NB4 (cell line): ENCODE measurements around the gene TPR.

ENCODE experiments used
- DNase-seq: peaks from one replicate; pipeline ENCODE4 v3.0.0; 2010; ENCODE audit warnings: low read depth
- H3K4me3 ChIP-seq: one replicate; pipeline ENCODE4 v1.5.1; 2011; ENCODE audit warnings: mild to moderate bottlenecking, low read depth, low read length, moderate library complexity
- MAX ChIP-seq: IDR thresholded peaks from 2 replicates; pipeline ENCODE4 v1.6.1; 2011; ENCODE audit warnings: low read depth, low read length
- MYC ChIP-seq: IDR thresholded peaks from 2 replicates; pipeline ENCODE4 v1.6.1; 2011; ENCODE audit warnings: low read depth, low read length
- POLR2A ChIP-seq: IDR thresholded peaks from 2 replicates; pipeline ENCODE4 v1.6.1; 2011; ENCODE audit warnings: mild to moderate bottlenecking; ENCODE audit not compliant: insufficient read length; ENCODE audit errors: extremely low read depth
- TF ChIP-seq, protein P1 (sequence below): IDR thresholded peaks from one replicate; pipeline ENCODE4 v1.5.1; 2012; ENCODE audit warnings: low read depth, low read length

The TPR gene

DNA sequence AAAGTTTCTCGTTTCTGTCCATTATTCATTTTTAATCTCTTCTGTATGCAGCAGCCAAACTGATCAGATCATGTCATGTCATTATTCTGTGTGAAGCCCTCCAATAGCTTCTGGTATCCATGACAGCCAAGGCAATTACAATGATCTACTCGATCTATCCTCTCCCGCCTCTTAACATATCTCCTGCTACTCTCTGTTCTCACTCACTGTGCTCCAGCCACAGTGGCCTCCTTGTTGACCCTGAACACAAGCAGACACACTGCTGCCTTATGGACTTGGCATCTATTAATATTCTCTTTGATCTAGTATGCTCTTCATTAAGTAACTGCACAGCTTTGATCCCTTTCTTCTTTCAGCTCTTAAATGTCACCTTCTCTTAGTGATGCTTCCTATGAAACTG lies 59.5 kb downstream of the TPR start:
- no peak for DNase-seq
- TF ChIP-seq, protein P1, sequence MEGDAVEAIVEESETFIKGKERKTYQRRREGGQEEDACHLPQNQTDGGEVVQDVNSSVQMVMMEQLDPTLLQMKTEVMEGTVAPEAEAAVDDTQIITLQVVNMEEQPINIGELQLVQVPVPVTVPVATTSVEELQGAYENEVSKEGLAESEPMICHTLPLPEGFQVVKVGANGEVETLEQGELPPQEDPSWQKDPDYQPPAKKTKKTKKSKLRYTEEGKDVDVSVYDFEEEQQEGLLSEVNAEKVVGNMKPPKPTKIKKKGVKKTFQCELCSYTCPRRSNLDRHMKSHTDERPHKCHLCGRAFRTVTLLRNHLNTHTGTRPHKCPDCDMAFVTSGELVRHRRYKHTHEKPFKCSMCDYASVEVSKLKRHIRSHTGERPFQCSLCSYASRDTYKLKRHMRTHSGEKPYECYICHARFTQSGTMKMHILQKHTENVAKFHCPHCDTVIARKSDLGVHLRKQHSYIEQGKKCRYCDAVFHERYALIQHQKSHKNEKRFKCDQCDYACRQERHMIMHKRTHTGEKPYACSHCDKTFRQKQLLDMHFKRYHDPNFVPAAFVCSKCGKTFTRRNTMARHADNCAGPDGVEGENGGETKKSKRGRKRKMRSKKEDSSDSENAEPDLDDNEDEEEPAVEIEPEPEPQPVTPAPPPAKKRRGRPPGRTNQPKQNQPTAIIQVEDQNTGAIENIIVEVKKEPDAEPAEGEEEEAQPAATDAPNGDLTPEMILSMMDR = no peak
- TF ChIP-seq MAX (no peak), POLR2A (no peak), MYC (no peak)
- H3K4me3 ChIP-seq = no peak overlapping the region

- no peak overlapping the region for H3K4me3 ChIP-seq
- no peak for DNase-seq
- TF ChIP-seq MYC (no peak), MAX (no peak), POLR2A (no peak)
- TF ChIP-seq, protein P1 = no peak
Observed at GRCh38 chr1:186311375-186312051, 63.5 kb downstream of the TPR start.

DNA sequence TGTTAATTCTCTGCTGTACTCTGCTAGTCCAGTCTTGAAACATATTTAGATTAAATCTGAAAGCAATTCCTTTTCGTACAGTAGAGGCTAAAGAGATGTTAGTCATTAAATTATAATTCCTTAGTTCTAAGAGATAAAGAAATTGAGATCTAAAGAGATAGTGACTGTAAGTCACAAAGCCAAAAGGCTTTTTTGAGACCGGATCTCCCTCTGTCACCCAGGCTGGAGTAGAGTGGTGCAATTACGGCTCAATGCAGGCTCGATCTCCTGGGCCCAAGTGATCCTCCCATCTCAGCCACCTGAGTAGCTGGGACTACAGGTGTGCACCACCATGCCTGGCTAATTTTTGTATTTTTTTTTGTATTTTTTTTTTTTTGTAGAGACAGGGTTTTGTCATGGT lies 64.7 kb downstream of the TPR start:
- TF ChIP-seq MYC (no peak), MAX (no peak), POLR2A (no peak)
- TF ChIP-seq, protein P1 = no peak
- no peak overlapping the region for H3K4me3 ChIP-seq
- DNase-seq = no peak

GRCh38 chr1:186308264-186309060 lies 66.6 kb downstream of the TPR start:
- TF ChIP-seq, protein P1 = no peak
- TF ChIP-seq MAX (no peak), MYC (no peak), POLR2A (no peak)
- no peak for DNase-seq
- no peak overlapping the region for H3K4me3 ChIP-seq

DNA sequence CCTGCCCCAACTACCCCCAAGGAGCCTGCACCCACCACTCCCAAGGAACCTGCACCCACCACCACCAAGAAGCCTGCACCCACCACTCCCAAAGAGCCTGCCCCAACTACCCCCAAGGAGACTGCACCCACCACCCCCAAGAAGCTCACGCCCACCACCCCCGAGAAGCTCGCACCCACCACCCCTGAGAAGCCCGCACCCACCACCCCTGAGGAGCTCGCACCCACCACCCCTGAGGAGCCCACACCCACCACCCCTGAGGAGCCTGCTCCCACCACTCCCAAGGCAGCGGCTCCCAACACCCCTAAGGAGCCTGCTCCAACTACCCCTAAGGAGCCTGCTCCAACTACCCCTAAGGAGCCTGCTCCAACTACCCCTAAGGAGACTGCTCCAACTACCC lies 67.6 kb downstream of the TPR start:
- no peak overlapping the region for H3K4me3 ChIP-seq
- DNase-seq = no peak
- TF ChIP-seq MYC = no peak
- TF ChIP-seq POLR2A = no peak
- TF ChIP-seq MAX = no peak
- TF ChIP-seq, protein P1 = no peak
